Measurements from ENCODE around the gene C11orf52. TPM values are rescaled to one million over a fixed set of nuclear protein-coding genes. Genes with fewer than 3 reads are reported as not detected.

Gene C11orf52
- total RNA-seq, 1 donor from 2014 or later, result 0.18 TPM

GRCh38 chr11:111937844-111938243, 19.1 kb downstream of the C11orf52 start:
- DNase-seq (ENCODE audit: extremely low read depth, low read depth, low spot score), result no peak

- DNase-seq (ENCODE audit: extremely low read depth, low read depth, low spot score), result no peak
Observed at GRCh38 chr11:111938687-111939160, 20.0 kb downstream of the C11orf52 start.

- DNase-seq (ENCODE audit: extremely low read depth, low read depth, low spot score), result no peak
Observed at GRCh38 chr11:111939836-111940604, 21.3 kb downstream of the C11orf52 start.

GRCh38 chr11:111941963-111942362, 23.2 kb downstream of the C11orf52 start:
- DNase-seq (ENCODE audit: extremely low read depth, low read depth, low spot score), result no peak

- no peak for DNase-seq (ENCODE audit: extremely low read depth, low read depth, low spot score)
Observed at GRCh38 chr11:111942829-111943228, 24.1 kb downstream of the C11orf52 start.

GRCh38 chr11:111944139-111944538, 25.4 kb downstream of the C11orf52 start:
- DNase-seq (ENCODE audit: extremely low read depth, low read depth, low spot score), result no peak

GRCh38 chr11:111944651-111945051, 25.9 kb downstream of the C11orf52 start:
- DNase-seq (ENCODE audit: extremely low read depth, low read depth, low spot score), result peak; percentile 93

GRCh38 chr11:111945198-111945597, 26.5 kb downstream of the C11orf52 start:
- DNase-seq (ENCODE audit: extremely low read depth, low read depth, low spot score), result no peak

GRCh38 chr11:111946499-111946898, 27.8 kb downstream of the C11orf52 start:
- DNase-seq (ENCODE audit: extremely low read depth, low read depth, low spot score), result no peak

GRCh38 chr11:111947143-111947542, 28.4 kb downstream of the C11orf52 start:
- no peak for DNase-seq (ENCODE audit: extremely low read depth, low read depth, low spot score)

GRCh38 chr11:111949519-111950426, 31.1 kb downstream of the C11orf52 start:
- no peak for DNase-seq (ENCODE audit: extremely low read depth, low read depth, low spot score)

GRCh38 chr11:111951565-111951964, 32.9 kb downstream of the C11orf52 start:
- no peak for DNase-seq (ENCODE audit: extremely low read depth, low read depth, low spot score)

- no peak for DNase-seq (ENCODE audit: extremely low read depth, low read depth, low spot score)
Observed at GRCh38 chr11:111954154-111954553, 35.4 kb downstream of the C11orf52 start.

- no peak for DNase-seq (ENCODE audit: extremely low read depth, low read depth, low spot score)
Observed at GRCh38 chr11:111957663-111958444, 39.1 kb downstream of the C11orf52 start.

- DNase-seq (ENCODE audit: extremely low read depth, low read depth, low spot score), result no peak
Observed at GRCh38 chr11:111960916-111961315, 42.2 kb downstream of the C11orf52 start.

GRCh38 chr11:111961389-111962300, 42.9 kb downstream of the C11orf52 start:
- no peak for DNase-seq (ENCODE audit: extremely low read depth, low read depth, low spot score)

GRCh38 chr11:111963931-111964340, 45.2 kb downstream of the C11orf52 start:
- DNase-seq (ENCODE audit: extremely low read depth, low read depth, low spot score), result no peak

- no peak for DNase-seq (ENCODE audit: extremely low read depth, low read depth, low spot score)
Observed at GRCh38 chr11:111966678-111967077, 48.0 kb downstream of the C11orf52 start.

GRCh38 chr11:111967649-111968048, 48.9 kb downstream of the C11orf52 start:
- DNase-seq (ENCODE audit: extremely low read depth, low read depth, low spot score), result no peak

- no peak for DNase-seq (ENCODE audit: extremely low read depth, low read depth, low spot score)
Observed at GRCh38 chr11:111969344-111969743, 50.6 kb downstream of the C11orf52 start.
